Activated T-cell treated with anti-CD3 and anti-CD28 coated beads, Interleukin-2, amount 50 U/mL, for 1 hour (primary cell): ENCODE data around the gene DSCAML1.

Experiments used
- DNase-seq: peaks from one replicate; pipeline ENCODE4 v3.0.0-alpha.2; 2020

The DSCAML1 gene

GRCh38 chr11:117657794-117658193, 139.2 kb downstream of the DSCAML1 start:
- DNase-seq = no peak

GRCh38 chr11:117654281-117655255, 142.4 kb downstream of the DSCAML1 start:
- DNase-seq = no peak

GRCh38 chr11:117652521-117652920, 144.5 kb downstream of the DSCAML1 start:
- no peak for DNase-seq

GRCh38 chr11:117649296-117650055, 147.5 kb downstream of the DSCAML1 start:
- DNase-seq = no peak

GRCh38 chr11:117647872-117648271, 149.1 kb downstream of the DSCAML1 start:
- no peak for DNase-seq

GRCh38 chr11:117647207-117647606, 149.8 kb downstream of the DSCAML1 start:
- no peak for DNase-seq

- DNase-seq = no peak
Observed at GRCh38 chr11:117646411-117646810, 150.6 kb downstream of the DSCAML1 start.

GRCh38 chr11:117644403-117645155, 152.4 kb downstream of the DSCAML1 start:
- no peak for DNase-seq

GRCh38 chr11:117643606-117644300, 153.3 kb downstream of the DSCAML1 start:
- DNase-seq = no peak

GRCh38 chr11:117642835-117643234, 154.2 kb downstream of the DSCAML1 start:
- no peak for DNase-seq

- DNase-seq = no peak
Observed at GRCh38 chr11:117642396-117642795, 154.6 kb downstream of the DSCAML1 start.

- DNase-seq = no peak
Observed at GRCh38 chr11:117641008-117641915, 155.8 kb downstream of the DSCAML1 start.

- no peak for DNase-seq
Observed at GRCh38 chr11:117640041-117640440, 157.0 kb downstream of the DSCAML1 start.

- no peak for DNase-seq
Observed at GRCh38 chr11:117639601-117640000, 157.4 kb downstream of the DSCAML1 start.

GRCh38 chr11:117638911-117639543, 158.0 kb downstream of the DSCAML1 start:
- no peak for DNase-seq

- DNase-seq = no peak
Observed at GRCh38 chr11:117634756-117635603, 162.0 kb downstream of the DSCAML1 start.

GRCh38 chr11:117633976-117634755, 162.8 kb downstream of the DSCAML1 start:
- DNase-seq = no peak

- no peak for DNase-seq
Observed at GRCh38 chr11:117633186-117633754, 163.7 kb downstream of the DSCAML1 start.

- no peak for DNase-seq
Observed at GRCh38 chr11:117632306-117632705, 164.7 kb downstream of the DSCAML1 start.
